Caki2 (cell line): ENCODE measurements around the gene DENND1B. TPM values are rescaled to one million over a fixed set of nuclear protein-coding genes. Genes with fewer than 3 reads are reported as not detected.

Experiments used
- DNase-seq: peaks from one replicate; pipeline ENCODE4 v3.0.0-alpha.2; 2015; ENCODE audit warnings: low read depth
- in situ Hi-C: cut with HindIII; loops from 2 replicates; pipeline ENCODE4 v1.10.0; 2016; ENCODE audit warnings: low sequenced_read_pairs, low pct_unique_long_range_greater_than_20kb, mixed read lengths
- total RNA-seq: library from RNA; depleted of rRNA; stranded (reverse); fragments of >200 nt; shearing (Covaris generic); gene quantifications from 2 replicates; pipeline ENCODE4 v1.2.3, GENCODE V29; 2014; ENCODE audit warnings: low replicate concordance; rRNA removed

DENND1B gene, protein sequence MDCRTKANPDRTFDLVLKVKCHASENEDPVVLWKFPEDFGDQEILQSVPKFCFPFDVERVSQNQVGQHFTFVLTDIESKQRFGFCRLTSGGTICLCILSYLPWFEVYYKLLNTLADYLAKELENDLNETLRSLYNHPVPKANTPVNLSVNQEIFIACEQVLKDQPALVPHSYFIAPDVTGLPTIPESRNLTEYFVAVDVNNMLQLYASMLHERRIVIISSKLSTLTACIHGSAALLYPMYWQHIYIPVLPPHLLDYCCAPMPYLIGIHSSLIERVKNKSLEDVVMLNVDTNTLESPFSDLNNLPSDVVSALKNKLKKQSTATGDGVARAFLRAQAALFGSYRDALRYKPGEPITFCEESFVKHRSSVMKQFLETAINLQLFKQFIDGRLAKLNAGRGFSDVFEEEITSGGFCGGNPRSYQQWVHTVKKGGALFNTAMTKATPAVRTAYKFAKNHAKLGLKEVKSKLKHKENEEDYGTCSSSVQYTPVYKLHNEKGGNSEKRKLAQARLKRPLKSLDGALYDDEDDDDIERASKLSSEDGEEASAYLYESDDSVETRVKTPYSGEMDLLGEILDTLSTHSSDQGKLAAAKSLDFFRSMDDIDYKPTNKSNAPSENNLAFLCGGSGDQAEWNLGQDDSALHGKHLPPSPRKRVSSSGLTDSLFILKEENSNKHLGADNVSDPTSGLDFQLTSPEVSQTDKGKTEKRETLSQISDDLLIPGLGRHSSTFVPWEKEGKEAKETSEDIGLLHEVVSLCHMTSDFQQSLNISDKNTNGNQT
- 5.4 and 9.9 TPM in 2 replicates for total RNA-seq

GRCh38 chr1:197775282-197776262, at the start of gene DENND1B:
TSS of gene DENND1B (minus strand) at chr1:197775480. CDS start at chr1:197775155, 325 bp downstream.
- DNase-seq: peak; percentile 72
- in situ Hi-C loops: no loop called here

DNA sequence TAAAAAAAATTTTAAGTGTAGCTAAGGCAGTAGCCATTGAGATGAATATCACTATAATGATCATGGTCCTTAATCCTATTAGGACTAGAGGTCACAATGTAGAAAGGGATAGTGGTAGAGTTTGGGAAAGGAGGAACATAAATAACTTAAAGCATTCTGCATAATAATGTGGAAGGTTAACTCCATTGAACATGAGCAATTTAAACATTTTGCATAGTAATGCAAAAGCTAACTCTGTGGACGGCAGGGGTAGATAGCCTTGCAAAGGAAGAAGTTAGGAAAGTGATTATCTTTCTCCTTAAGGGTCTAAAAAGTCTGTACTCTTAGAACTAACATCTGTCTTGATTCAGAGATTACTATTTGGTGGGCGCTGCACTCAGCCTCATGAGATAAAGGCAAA, 39.0 kb upstream of the DENND1B start:
- no peak for DNase-seq
- in situ Hi-C loops: no loop called here

DNA sequence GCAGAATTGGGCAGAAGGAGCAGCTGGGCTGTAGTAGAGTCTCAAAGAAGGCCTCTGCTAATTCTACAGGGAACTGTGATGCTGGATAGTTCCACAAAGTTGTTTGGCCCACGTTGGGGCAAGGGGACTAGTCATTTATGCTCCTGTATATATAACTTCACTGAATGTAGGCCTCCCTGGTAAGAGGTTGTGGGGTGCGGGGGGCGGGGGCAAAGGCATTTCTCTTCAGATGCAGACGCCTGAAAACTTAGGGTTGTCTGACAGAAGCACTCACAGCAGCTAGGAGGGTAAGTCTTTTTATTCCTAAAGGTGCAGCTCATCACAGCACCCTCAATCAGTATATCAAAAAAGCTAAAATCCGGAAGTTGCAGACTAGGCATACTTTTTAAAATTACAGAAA, 38.5 kb upstream of the DENND1B start:
- in situ Hi-C loops: no loop called here
- DNase-seq: no peak

DNA sequence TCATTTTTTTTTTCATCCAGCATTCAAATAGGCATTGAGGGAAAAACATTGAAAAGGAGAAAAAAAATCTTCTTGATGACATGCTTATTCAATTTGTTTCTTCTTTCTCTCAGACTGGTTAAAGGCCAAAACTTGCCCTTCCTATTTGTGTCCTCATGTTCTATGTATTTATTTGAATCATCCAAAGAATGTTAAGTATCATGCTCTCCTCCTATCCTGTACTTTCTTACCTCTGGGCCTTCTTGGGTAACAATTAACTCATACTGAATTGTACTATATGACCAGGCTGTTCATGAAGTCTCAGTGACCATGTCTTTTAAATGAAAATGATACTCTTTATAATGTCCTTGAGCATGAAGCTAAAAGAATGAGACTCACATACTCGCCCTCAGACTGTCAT, 36.5 kb upstream of the DENND1B start:
- in situ Hi-C loops: no loop called here
- no peak for DNase-seq

- in situ Hi-C loops: no loop called here
- no peak for DNase-seq
Observed at GRCh38 chr1:197810812-197811211, 35.5 kb upstream of the DENND1B start.

GRCh38 chr1:197808880-197809279, 33.6 kb upstream of the DENND1B start:
- in situ Hi-C loops: no loop called here

DNA sequence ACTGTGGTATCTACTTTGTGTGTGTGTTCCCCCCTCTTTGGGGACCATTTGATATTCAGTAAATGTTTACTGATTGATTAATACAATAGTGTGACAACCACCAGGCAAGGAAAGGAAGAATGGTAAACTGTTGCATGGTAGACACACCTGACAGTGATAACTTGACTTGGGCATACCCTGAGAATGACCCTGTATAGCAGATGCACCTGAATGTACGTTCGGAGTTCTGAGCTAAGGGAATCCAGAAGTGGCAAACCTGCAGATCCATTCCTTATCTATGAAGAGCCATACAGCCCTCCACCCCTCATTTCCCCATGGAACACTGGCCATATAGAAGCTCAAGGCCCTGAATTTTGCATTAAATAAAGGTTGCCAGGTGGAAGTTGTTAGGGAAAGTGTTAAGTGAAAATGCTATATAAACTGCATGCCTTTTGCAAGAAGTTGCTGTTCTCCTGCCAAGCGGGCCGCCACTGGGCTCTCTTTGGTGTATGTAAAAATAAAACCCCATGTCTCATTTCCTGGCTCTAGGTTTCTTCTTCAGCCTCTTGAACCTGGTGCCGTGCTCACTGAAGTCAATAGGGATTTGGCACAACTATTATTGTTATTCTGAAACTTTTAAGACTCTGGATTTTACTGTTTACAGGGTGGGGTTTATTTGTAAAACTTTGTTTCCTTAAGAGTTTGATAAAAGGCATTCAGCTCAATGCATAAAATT, 32.6 kb upstream of the DENND1B start:
- in situ Hi-C loops: no loop called here
- DNase-seq: no peak

More at GRCh38 chr1:197808880-197809279, 33.6 kb upstream of the DENND1B start:
- no peak for DNase-seq

DNA sequence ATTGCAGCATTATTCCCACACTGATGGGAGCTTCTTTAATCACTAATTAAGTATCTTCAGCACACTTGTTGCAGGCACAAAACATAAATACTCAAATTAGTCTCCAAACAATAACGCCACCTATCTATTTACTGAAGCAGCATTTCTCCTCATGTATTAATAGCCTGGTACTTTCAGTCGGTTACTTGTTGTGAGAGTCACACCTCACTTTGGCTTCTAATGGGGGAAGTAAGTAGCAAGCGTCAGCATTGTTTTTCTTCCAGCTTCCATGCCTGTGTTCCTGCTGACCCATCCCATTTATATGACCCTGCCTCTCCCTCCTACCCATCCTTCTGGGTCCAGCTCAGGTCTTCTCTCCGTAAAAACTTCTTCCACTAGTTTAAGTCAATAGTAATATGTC, 31.9 kb upstream of the DENND1B start:
- in situ Hi-C loops: no loop called here
- no peak for DNase-seq

DNA sequence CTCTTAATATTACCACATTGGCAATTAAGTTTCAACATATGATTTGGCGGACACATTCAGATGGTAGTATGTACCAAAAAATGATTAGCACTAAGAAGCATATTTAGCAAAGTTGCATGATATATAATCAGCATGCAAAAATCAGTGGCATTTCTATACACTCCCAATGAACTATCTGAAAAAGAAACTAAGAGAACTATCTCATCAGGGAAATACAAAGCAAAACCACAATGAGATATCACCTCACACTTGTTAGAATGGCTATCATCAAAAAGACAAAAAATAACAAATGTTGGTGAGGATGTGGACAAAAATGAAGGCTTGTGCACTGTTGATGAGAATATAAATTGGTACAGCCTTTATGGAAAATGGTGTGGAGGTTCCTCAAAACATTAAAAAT, 31.4 kb upstream of the DENND1B start:
- in situ Hi-C loops: no loop called here
- DNase-seq: no peak

DNA sequence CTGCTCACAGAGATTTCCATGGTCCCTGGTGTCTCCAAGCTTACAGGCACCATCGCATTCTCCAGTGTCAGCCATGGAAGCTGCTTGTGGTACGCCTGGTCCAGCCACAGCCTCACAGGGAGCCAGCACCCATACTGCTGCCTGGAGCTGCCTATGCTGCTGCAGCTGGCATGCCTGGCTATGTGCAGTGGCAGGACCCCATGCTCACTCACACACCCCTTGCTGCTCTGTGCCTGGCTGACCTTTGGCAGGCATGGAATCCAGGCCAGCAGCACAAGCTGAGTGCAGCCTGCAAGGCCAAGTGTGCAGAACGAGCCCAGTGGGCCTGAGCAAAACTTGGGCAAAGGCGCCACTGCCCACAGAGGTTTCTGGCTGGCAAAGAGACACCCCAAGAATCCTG, 26.4 kb upstream of the DENND1B start:
- DNase-seq: no peak
- in situ Hi-C loops: no loop called here

GRCh38 chr1:197801111-197801482, 25.8 kb upstream of the DENND1B start:
- in situ Hi-C loops: no loop called here
- no peak for DNase-seq

DNA sequence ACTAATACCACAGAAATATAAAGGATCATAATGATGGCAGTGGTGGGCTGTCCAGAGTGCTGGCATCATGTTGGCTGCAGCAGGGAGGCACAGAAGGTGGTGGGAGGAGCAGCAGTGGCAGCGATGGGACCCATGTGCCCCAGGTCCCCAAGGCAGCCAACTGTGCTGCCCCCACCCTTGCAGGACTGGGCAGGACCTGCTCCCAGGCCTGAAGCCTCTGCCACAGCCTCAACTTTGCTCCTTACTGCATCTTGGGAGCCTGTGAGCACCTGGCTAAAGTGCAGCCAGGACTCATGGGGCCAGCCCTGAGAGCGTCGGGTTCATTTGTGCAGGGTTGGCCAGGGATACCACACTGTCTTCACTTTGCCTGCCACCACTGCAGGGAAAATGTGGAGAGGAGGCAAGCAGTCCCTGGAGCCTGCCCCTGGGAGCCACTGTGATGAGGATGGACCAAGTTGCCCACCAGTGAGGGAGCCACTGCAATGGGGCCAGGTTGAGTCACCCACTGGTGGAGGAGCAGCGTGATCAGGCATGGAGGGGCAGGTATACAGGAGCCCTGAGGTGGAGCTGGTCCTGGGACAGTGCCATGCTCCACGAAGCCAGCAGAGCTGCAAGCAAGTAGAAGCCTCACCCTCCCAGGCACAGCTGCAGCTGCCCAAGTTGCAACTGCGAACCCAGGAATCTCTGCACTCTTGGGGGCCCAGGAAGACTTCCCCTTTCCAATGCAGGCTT, 25.3 kb upstream of the DENND1B start:
- DNase-seq: no peak
- in situ Hi-C loops: no loop called here

- DNase-seq: no peak
- in situ Hi-C loops: no loop called here
Observed at GRCh38 chr1:197799271-197799670, 24.0 kb upstream of the DENND1B start.

DNA sequence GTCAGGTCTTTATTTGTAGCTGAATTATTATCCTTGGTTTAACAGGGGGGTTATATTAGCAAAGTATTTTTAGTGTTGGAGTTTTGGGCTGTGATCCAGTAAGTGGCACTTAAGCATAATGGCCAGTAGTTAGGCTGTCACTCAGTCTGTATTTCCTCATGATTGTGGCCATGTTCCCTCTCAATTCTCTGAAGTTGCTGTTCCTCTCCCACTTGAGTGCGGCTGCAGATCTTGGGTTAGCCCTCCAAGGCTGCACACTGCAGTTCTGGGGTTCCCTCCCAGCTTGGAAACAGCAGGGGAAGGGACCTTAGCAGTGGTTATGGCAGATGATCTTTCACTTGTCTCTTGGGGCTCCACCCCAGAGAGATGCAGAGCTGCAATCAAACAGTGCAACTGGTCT, 23.2 kb upstream of the DENND1B start:
- in situ Hi-C loops: no loop called here
- no peak for DNase-seq

GRCh38 chr1:197797010-197797409, 21.7 kb upstream of the DENND1B start:
- in situ Hi-C loops: no loop called here
- no peak for DNase-seq

- no peak for DNase-seq
- in situ Hi-C loops: no loop called here
Observed at GRCh38 chr1:197788741-197789739, 13.8 kb upstream of the DENND1B start.
